Activated T-cell treated with anti-CD3 and anti-CD28 coated beads, Interleukin-2, amount 50 U/mL, for 4 hours (primary cell): ENCODE measurements around the gene EIF4E1B. TPM values are rescaled to one million over a fixed set of nuclear protein-coding genes. Genes with fewer than 3 reads are reported as not detected.

ENCODE experiments used
- ATAC-seq, 2 donors: fragments of 200-7000 bp; cut with Tn5 transposase; one replicate each; pipeline ENCODE4 v1.10.0; 2021
- DNase-seq: peaks from one replicate; pipeline ENCODE4 v3.0.0-alpha.2; 2020
- H3K27me3 Mint-ChIP-seq: one replicate; pipeline ENCODE4 v1.8.0; 2021; ENCODE audit warnings: low read depth, mixed read lengths
- H3K36me3 Mint-ChIP-seq: one replicate; pipeline ENCODE4 v1.8.0; 2022; ENCODE audit warnings: mixed read lengths; ENCODE audit not compliant: insufficient read depth
- H3K4me1 Mint-ChIP-seq: one replicate; pipeline ENCODE4 v1.8.0; 2021; ENCODE audit warnings: low read depth, mixed read lengths
- H3K4me3 Mint-ChIP-seq: one replicate; pipeline ENCODE4 v1.8.0; 2021; ENCODE audit warnings: mild to moderate bottlenecking, moderate library complexity, mixed read lengths
- H3K9me3 Mint-ChIP-seq: one replicate; pipeline ENCODE4 v1.8.0; 2021; ENCODE audit warnings: mixed read lengths
- total RNA-seq, 3 donors: library from RNA; stranded (reverse); gene quantifications; one replicate each; pipeline ENCODE4 v1.2.1, GENCODE V29; 2021

EIF4E1B gene
- total RNA-seq, 3 donors from 2014 or later: not detected

DNA sequence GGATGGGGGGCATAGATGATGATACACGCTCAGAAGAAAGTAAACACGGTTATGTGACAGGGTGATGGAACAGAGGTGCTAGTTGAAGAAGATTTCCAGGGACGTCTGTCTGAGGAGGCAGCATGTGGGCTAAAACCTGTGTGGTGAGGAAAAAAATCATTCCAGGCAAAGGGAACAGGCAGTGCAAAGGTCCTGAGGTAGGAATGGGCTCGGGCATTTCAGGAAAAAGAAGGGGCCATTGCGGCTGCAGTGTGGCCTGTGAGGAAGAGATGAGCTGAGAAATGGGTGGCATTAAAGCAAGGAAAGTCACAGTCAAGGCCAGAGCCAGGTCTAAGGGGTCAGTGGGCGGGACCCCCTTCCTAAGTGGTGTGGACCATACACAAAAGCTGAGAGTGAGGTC, 35.0 kb downstream of the EIF4E1B start:
- no peak for DNase-seq
- Mint-ChIP-seq H3K9me3 (no peaks in the 10 kb centered on the region), H3K4me1 (peaks cover 4% of the 10 kb centered on the region), H3K4me3 (no peak overlapping the region), H3K36me3 (no peaks in the 10 kb centered on the region), H3K27me3 (peaks cover 11% of the 10 kb centered on the region)
- no peak for ATAC-seq

DNA sequence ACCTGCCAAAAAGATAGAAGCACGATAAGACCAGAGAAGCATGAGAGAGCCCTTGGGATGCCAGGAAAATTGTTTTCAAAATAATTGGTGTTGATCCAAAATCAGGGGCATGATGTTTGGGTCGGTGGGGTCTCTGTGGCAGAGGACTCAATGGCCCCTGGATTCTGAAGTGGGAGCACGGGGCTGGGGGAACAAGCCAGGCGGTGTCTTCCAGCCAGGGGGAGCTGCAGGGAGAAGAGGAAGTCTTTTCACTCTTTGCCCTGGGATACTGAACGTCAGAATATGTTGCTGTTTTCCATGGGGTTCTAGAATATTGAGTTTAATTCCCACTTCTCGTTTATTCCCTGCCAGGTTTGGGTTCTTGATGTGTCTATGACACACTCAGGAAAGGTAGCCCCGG, 37.2 kb downstream of the EIF4E1B start:
- ATAC-seq (no peak), DNase-seq (no peak)
- no peaks in the 10 kb centered on the region for H3K4me1 Mint-ChIP-seq
- no peaks in the 10 kb centered on the region for H3K9me3 Mint-ChIP-seq
- no peaks in the 10 kb centered on the region for H3K36me3 Mint-ChIP-seq
- H3K27me3 Mint-ChIP-seq: peaks cover 21% of the 10 kb centered on the region
- H3K4me3 Mint-ChIP-seq: no peak overlapping the region

GRCh38 chr5:176670449-176670848, 40.0 kb downstream of the EIF4E1B start:
- DNase-seq (no peak), ATAC-seq (no peak)
- H3K27me3 Mint-ChIP-seq: peaks cover 21% of the 10 kb centered on the region
- no peak overlapping the region for H3K4me3 Mint-ChIP-seq
- H3K4me1 Mint-ChIP-seq: no peaks in the 10 kb centered on the region
- no peaks in the 10 kb centered on the region for H3K9me3 Mint-ChIP-seq
- no peaks in the 10 kb centered on the region for H3K36me3 Mint-ChIP-seq

DNA sequence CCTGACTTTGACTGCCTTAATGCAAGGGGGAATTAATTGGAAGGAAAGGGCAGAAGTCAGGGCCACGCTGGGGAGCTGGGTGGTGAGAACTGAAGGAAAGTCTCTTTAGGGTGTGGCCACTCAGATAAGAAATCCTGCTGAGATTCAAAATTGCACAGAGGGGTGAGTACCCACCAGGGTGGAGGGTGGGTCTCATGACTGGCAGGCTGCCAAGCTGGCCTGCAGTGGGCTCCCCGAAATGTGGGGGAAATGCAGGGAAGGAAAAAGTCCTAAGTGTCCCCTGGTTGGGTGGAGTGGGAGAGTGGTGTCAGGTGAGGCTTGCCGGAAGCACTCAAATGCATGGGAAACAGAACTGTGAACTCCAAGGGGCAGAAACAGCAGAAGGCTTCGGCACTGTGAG, 40.9 kb downstream of the EIF4E1B start:
- no peaks in the 10 kb centered on the region for H3K9me3 Mint-ChIP-seq
- H3K4me3 Mint-ChIP-seq: no peak overlapping the region
- peaks cover 26% of the 10 kb centered on the region for H3K27me3 Mint-ChIP-seq
- DNase-seq: no peak
- no peaks in the 10 kb centered on the region for H3K4me1 Mint-ChIP-seq
- no peak for ATAC-seq
- no peaks in the 10 kb centered on the region for H3K36me3 Mint-ChIP-seq

GRCh38 chr5:176671890-176672747, 41.6 kb downstream of the EIF4E1B start:
- no peak for ATAC-seq
- Mint-ChIP-seq H3K4me1 (no peaks in the 10 kb centered on the region), H3K4me3 (no peak overlapping the region), H3K27me3 (peaks cover 31% of the 10 kb centered on the region), H3K36me3 (no peaks in the 10 kb centered on the region), H3K9me3 (no peaks in the 10 kb centered on the region)
- no peak for DNase-seq

- Mint-ChIP-seq H3K9me3 (no peaks in the 10 kb centered on the region), H3K4me3 (no peak overlapping the region), H3K36me3 (no peaks in the 10 kb centered on the region), H3K4me1 (no peaks in the 10 kb centered on the region), H3K27me3 (peaks cover 49% of the 10 kb centered on the region)
- ATAC-seq: no peak
- DNase-seq: no peak
Measured at GRCh38 chr5:176673651-176674583, 43.4 kb downstream of the EIF4E1B start.

DNA sequence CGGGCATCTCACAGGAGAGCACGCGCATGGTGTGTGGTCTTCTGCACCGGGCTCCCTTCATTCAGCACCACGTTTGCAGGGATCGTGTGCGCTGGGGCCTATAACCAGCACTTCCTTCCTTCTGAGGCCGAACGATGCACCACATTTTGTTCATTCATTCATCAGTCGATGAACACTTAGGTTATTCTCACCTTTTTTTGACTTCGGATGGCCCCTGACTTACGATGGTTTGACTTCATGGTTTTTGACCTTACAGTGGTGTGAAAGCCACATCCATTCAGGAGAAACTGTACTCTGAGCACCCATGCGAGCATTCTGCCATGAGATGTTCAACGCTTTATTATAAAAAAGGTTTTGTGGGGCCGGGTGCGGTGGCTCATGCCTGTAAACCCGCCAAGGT, 44.3 kb downstream of the EIF4E1B start:
- no peaks in the 10 kb centered on the region for H3K9me3 Mint-ChIP-seq
- H3K36me3 Mint-ChIP-seq: no peaks in the 10 kb centered on the region
- no peak overlapping the region for H3K4me3 Mint-ChIP-seq
- H3K27me3 Mint-ChIP-seq: peaks cover 57% of the 10 kb centered on the region
- DNase-seq (no peak), ATAC-seq (no peak)
- no peaks in the 10 kb centered on the region for H3K4me1 Mint-ChIP-seq

GRCh38 chr5:176675676-176676360, 45.3 kb downstream of the EIF4E1B start:
- Mint-ChIP-seq H3K4me3 (no peak overlapping the region), H3K9me3 (no peaks in the 10 kb centered on the region), H3K4me1 (no peaks in the 10 kb centered on the region), H3K36me3 (no peaks in the 10 kb centered on the region), H3K27me3 (peaks cover 61% of the 10 kb centered on the region)
- DNase-seq (no peak), ATAC-seq (no peak)

DNA sequence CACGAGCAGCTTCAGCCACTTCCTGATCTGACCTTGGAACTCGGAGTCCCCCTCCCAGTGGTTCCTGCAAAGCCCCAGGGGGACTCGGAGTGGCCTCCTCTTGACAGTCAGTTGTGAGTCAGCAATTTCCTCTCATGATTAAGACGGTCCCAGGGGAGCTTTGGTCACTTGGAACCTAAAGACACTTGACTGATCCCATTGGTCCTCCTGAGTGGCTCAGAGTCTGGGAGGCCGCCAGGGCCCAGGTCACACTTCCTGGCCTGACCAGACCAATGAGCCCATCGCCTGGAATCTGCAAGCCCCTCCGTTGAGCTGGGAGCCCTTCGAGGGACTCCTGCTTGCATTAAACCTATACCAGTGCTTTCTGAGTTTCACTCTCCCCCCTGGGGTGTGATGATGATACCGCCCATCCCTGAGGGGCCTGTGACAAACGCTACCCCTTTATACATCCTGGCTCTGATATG, 45.9 kb downstream of the EIF4E1B start:
- H3K4me3 Mint-ChIP-seq: no peak overlapping the region
- H3K4me1 Mint-ChIP-seq: no peaks in the 10 kb centered on the region
- no peak for ATAC-seq
- peaks cover 59% of the 10 kb centered on the region for H3K27me3 Mint-ChIP-seq
- DNase-seq: no peak
- H3K9me3 Mint-ChIP-seq: no peaks in the 10 kb centered on the region
- no peaks in the 10 kb centered on the region for H3K36me3 Mint-ChIP-seq

- ATAC-seq (no peak), DNase-seq (no peak)
- Mint-ChIP-seq H3K4me1 (no peaks in the 10 kb centered on the region), H3K9me3 (no peaks in the 10 kb centered on the region), H3K36me3 (no peaks in the 10 kb centered on the region), H3K4me3 (no peak overlapping the region), H3K27me3 (peaks cover 63% of the 10 kb centered on the region)
Measured at GRCh38 chr5:176677209-176677939, 46.9 kb downstream of the EIF4E1B start.

DNA sequence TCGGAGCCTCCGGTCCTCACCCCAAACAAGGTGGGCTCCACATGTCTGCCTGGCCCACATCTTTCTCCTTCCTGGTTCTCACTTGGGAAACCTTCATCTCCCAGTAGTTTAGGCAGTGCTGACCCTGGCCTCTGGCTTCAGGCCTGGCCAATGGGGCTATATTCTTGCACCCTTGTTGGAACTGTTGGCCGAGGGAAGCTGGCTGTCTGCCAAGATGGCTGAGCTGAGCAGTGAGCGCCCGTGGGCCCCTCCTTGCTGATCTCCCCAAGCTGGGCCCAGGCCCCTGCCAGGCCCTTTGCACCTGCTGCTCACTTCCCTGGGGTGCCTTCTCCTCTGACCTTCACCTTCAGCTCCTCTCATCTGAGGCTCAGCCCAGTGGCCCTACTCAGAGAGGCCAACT, 48.1 kb downstream of the EIF4E1B start:
- no peak for ATAC-seq
- Mint-ChIP-seq H3K27me3 (peaks cover 62% of the 10 kb centered on the region), H3K9me3 (no peaks in the 10 kb centered on the region), H3K4me1 (no peaks in the 10 kb centered on the region), H3K4me3 (no peak overlapping the region), H3K36me3 (no peaks in the 10 kb centered on the region)
- DNase-seq: no peak

GRCh38 chr5:176679365-176680225, 49.1 kb downstream of the EIF4E1B start:
- H3K27me3 Mint-ChIP-seq: peaks cover 63% of the 10 kb centered on the region
- H3K9me3 Mint-ChIP-seq: peaks cover 4% of the 10 kb centered on the region
- no peak overlapping the region for H3K4me3 Mint-ChIP-seq
- no peaks in the 10 kb centered on the region for H3K4me1 Mint-ChIP-seq
- H3K36me3 Mint-ChIP-seq: no peaks in the 10 kb centered on the region
- no peak for ATAC-seq
- DNase-seq: no peak

DNA sequence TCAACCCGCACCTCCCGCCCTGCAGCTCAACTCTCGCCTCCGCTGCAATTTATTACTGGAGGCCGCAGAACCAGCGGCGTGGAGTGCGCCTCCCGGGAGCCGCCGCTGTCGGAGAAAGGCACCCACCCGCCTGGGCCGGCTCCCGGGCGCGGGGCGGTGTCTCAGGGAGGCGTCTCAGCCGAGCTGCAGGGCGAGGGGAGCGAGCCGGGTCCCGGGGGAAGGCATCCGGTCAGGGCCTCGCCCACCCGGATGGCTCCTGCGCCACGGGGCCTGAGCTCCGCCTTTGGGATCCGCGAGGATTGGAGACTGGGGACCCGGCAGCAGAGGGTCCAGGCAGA, 49.7 kb downstream of the EIF4E1B start:
- Mint-ChIP-seq H3K36me3 (no peaks in the 10 kb centered on the region), H3K27me3 (peaks cover 66% of the 10 kb centered on the region), H3K4me3 (no peak overlapping the region), H3K4me1 (no peaks in the 10 kb centered on the region), H3K9me3 (peaks cover 8% of the 10 kb centered on the region)
- DNase-seq: no peak
- ATAC-seq: no peak
